Neural progenitor cell (in vitro differentiated cells): Measurements from ENCODE around the gene CCT8L2. TPM values are rescaled to one million over a fixed set of nuclear protein-coding genes. Genes with fewer than 3 reads are reported as not detected.

Source experiments
- total RNA-seq: library from RNA; depleted of rRNA; stranded (reverse); fragments of >200 nt; gene quantifications from 2 replicates; pipeline ENCODE4 v1.2.3, GENCODE V29; 2015; ENCODE audit warnings: low replicate concordance

CCT8L2 gene
- total RNA-seq, 1 donor from 2014 or later: not detected

Other genes with a start within 250 kb of the CCT8L2 start
- not detected in 2 replicates for gene XKR3, start 232.6 kb upstream of the CCT8L2 start, total RNA-seq